Measurements from ENCODE around the gene REV3L.

Gene REV3L

DNA sequence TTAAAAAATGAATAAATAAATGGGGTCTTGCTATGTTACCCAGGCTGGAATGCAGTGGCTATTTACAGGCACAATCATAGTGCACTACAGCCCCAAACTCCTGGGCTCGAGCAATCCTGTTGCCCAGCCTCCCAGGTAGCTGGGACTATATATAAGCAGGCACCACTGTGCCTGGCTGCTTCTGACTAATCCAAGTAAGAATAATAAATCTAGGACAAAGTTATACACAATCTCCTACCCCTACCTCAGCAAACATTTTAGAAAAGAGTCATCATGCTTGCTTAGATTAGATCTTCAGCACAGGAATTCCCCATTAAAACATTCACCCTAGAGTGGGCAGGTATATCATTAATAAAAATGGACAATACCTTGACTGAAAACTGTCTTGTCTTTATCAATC, 124.6 kb downstream of the REV3L start:
- TF ChIP-seq CTCF (IDR thresholded peaks at IDR 0.05; ENCODE audit: insufficient read depth, low read depth, low read length, missing control alignments), result no peak

DNA sequence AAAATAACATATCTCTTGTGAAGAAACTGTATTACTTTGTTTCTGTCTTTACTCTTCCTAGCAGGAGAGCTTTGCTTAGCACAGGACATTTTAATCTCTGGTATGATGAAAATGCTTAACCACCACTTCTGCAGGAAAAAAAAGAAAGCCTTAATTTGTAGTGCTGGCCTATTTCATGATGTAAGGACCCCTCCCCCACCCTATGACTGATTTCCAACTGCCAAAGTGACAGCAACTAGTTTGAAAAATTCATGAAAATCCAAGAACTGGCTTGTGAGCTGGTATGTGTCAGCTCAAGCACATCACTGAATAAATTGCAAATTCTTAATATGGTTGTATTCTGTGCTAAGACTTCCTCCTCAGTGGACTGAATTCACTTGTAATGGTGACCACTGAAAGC, 125.3 kb downstream of the REV3L start:
- TF ChIP-seq CTCF (IDR thresholded peaks at IDR 0.05; ENCODE audit: insufficient read depth, low read depth, low read length, missing control alignments), result no peak
- no peak for DNase-seq (ENCODE audit: low read depth)
- no peak overlapping the region for H3K4me3 ChIP-seq (ENCODE audit: low read length)

More for the DNA sequence above, 124.6 kb downstream of the REV3L start:
- DNase-seq (ENCODE audit: low read depth), result no peak
- no peak overlapping the region for H3K4me3 ChIP-seq (ENCODE audit: low read length)

- no peak overlapping the region for H3K4me3 ChIP-seq (ENCODE audit: low read length)
- no peak for DNase-seq (ENCODE audit: low read depth)
- TF ChIP-seq CTCF (IDR thresholded peaks at IDR 0.05; ENCODE audit: insufficient read depth, low read depth, low read length, missing control alignments), result no peak
Observed at GRCh38 chr6:111356551-111356950, 126.5 kb downstream of the REV3L start.

- DNase-seq (ENCODE audit: low read depth), result no peak
- no peak for TF ChIP-seq CTCF (IDR thresholded peaks at IDR 0.05; ENCODE audit: insufficient read depth, low read depth, low read length, missing control alignments)
- no peak overlapping the region for H3K4me3 ChIP-seq (ENCODE audit: low read length)
Observed at GRCh38 chr6:111354758-111355555, 128.1 kb downstream of the REV3L start.

DNA sequence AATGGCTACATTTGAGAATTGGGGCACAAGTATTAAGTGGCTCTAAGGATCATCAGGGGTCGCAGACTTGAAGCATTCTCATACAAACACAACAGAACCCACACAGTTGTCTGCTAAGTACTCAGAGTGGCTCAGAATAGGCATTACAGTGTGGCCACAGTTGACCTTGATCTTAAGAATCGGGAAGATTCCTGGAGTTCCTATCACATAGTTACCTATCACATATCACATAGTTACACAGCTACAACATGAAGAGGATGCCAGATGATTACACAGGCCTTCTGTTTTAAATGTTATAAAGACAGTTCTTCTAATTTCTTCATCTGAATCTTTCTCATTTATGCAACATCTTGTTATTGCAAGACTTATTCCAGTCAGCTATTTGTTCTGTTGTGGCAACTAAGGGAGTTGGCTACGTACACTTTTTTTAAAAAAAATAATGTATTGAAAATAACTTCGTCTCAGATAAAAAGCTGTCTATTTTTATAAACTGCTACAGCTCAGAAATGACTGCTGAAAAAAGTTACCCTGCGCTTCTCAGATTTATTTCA, 129.0 kb downstream of the REV3L start:
- H3K4me3 ChIP-seq (ENCODE audit: low read length), result no peak overlapping the region
- no peak for DNase-seq (ENCODE audit: low read depth)
- TF ChIP-seq CTCF (IDR thresholded peaks at IDR 0.05; ENCODE audit: insufficient read depth, low read depth, low read length, missing control alignments), result no peak

DNA sequence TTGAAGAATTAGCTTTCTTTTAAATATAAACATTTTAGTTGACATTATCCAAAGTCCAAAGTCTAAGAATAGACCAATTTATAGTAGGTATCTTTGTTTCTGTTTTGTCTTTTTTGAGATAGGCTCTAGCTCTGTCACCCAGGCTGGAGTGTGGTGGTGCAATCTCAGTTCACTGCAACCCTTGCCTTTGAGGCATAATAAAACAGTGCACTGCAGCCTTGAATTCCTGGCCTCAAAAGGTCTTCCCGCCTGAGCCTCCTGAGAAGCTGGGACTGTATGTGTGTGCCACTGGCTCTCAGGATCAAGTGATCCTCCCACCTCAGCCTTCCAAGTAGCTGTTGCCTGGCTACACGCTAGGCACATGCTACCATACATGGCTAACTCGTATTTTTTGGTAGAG, 135.4 kb downstream of the REV3L start:
- TF ChIP-seq CTCF (IDR thresholded peaks at IDR 0.05; ENCODE audit: insufficient read depth, low read depth, low read length, missing control alignments), result no peak
- no peak overlapping the region for H3K4me3 ChIP-seq (ENCODE audit: low read length)
- DNase-seq (ENCODE audit: low read depth), result no peak

GRCh38 chr6:111342913-111343312, 140.1 kb downstream of the REV3L start:
- no peak overlapping the region for H3K4me3 ChIP-seq (ENCODE audit: low read length)
- peak; percentile 26 for DNase-seq (ENCODE audit: low read depth)
- no peak for TF ChIP-seq CTCF (IDR thresholded peaks at IDR 0.05; ENCODE audit: insufficient read depth, low read depth, low read length, missing control alignments)

Measured in epithelial cell of esophagus (primary cell).